NCI-H1417 (cell line): ENCODE data around the gene LRRC1.
"Not testable (repeated sequence)": the region's sequence is repeated elsewhere in the genome, so short reads cannot be mapped to it uniquely, and the experiment has no call there.

Source experiments
- DNase-seq, 3 experiments: peaks; one replicate each; lab custom pipeline; 2025; lab: John Stamatoyannopoulos, UW

Gene LRRC1

DNA sequence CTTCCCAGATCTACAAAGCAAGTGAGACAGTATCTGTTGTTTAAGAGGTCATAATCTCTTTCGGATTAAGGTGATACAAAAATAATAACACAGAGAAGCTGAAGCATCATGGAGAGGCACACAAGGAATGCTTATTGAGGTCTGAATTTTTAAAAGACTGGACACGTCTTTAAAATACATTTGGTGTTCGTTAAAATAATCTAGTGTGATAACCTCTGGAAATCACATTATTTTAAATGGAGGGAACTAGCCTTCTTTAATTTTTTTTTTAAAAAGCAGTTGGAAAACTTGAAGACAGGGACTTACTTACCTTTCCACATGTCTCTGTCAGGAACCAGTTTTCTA is 1.9 kb upstream of the LRRC1 start:
- no peak for DNase-seq

DNA sequence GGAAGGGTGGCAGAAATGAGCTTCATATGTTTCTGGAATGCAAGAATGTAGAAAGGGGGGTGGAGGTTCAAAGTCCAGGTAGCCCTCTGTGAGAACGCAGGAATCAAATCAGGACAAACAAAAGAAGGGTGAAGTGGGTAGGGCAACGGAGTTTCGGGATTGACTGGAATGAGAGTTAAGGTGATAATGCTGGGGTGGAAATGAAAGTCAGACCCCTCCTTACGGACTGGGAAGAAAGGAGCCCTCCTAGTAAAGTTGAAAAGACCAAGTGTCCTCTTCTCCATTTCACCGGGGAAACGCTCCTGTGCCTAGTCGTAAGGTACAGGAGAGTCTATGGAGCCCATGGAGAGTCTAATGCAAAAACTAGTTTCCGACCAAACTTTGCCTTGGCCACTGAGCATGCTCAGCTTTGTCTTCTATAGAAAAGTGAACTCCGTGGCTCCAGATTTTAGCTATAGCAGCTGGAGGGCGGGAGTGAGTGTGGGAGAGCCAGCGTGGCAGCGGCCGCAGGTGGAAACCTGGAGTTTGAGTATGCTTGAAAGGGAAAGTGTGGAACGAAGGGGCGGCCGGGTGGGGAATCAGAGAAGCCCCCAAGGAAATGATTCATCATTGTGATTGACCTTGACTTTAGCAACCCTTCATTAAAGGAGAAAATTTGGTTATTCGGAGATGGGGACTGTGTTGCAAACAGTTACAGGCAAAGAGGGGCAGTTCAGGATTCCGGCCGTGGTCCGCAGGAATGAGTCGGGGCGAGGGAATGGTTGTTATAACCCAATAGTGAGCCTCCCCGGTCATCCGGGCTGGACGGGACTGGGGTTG is 1.3 kb upstream of the LRRC1 start:
- DNase-seq: peak; percentile 68 to 80 (median 77)

DNA sequence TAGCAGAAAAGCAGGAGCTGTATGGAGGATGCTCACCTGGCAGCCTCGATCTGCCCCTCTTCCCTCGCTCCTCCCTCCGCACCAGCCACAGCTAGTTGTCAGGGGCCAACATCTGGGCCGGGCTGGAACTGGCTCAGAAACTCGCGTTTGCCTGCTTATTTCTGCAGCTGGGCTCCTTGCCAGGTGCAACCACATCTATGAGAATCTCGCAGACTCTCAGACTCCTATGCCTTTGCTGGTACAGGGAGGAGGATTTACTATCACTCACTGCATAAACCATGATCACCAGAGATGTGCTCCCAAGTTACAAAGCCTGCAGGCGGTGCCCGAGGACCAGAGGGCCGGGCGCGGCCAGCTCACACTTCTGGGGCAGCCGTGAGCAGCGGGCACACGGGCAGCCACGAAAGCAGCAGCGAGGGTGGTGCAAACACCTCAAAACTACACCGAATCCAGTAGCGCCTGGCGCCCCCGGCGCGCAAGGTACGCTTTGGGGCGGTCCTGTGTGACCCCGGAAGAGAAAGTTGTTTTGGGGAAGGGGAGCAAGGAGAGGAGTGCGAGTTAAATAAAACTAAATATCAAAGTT is 577 bp upstream of the LRRC1 start:
- DNase-seq: peak; percentile 81 to 90 (median 86)

DNA sequence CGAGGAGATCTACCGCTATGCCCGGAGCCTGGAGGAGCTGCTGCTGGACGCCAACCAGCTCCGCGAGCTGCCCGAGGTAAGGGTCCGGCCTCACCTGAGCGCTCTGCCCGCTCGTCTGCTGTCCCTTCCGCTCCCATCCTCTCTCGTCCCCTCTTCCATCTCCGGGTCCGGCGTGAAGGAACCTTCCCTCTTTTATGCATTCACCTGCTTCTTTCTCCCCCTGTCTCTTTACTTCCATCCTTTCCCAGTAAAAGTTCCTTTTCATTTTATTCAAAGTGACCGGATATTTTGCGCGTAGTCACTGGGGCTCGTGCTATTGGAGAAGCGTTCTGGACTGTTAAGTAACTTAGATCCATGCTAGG is 516 bp downstream of the LRRC1 start:
- DNase-seq: peak; percentile 54 to 80 (median 80)

- peak; percentile 13 to 71 (median 65) for DNase-seq
These were observed 1.1 kb downstream of the LRRC1 start for GRCh38 chr6:53795702-53796450.

GRCh38 chr6:53796451-53796780 is 1.6 kb downstream of the LRRC1 start:
- DNase-seq: peak in 1 of 3 experiments; percentile 18

- no peak for DNase-seq
These were observed 2.0 kb downstream of the LRRC1 start for GRCh38 chr6:53796791-53797190.

- DNase-seq: no peak
These were observed 2.5 kb downstream of the LRRC1 start for GRCh38 chr6:53797304-53797703.

- DNase-seq: no peak
These were observed 4.5 kb downstream of the LRRC1 start for GRCh38 chr6:53799340-53799739.

GRCh38 chr6:53801022-53801421 is 6.2 kb downstream of the LRRC1 start:
- no peak for DNase-seq

GRCh38 chr6:53802582-53802981 is 7.8 kb downstream of the LRRC1 start:
- DNase-seq: no peak

DNA sequence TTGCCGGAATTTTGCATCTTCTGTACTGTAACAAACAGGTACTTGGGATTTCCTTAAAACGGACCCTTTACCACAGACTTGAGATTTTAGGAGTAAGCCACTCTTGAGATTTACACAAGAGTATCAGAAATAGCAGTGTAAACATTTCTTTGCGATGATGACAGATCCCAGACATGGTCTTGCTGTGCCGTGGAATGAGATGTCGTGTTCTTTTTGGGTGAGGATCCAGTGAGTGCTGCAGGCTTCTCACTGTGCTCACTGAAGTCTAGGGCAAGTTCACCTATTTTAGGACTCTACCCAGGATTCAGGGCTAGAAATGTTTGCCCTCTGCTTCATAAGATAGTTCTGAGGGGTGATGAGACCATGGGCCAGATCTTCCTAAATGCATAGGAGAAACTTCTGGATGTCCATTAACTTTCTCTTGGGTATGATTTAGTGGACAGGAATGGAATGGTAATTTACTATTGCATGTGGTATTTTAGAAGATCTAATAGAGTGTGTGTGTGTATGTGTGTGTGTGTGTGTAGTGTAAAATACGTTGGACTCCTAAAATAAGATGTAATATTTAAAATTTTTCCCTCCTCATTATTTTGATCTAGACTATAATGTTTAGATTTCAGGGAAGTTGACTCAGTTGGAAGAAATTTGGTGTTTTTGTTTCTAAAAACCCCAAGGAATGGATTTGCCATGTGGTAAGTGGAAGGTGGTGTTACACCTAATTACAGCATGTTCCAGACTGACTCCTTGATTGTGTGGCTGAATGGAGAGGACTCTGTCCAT is 8.5 kb downstream of the LRRC1 start:
- no peak for DNase-seq

DNA sequence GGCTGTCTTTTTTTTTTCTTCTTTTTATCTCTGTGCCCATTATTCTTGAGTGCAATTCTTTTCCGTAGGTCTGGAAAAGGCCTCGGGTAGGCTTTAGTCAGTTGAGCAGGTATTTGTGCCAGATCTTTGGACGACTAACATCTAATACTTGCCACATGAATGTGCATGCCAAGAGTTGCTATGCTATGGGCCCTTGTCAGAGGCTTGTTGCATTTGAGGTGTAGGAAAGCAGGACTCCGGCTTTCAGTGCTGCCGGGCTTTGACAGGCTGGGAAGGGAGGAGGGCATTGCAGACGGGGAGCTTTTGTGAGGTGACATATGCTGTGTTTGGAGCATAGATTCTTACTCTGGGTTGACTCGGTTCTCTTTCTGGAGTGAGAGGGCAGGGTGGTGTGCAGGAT is 10.2 kb downstream of the LRRC1 start:
- DNase-seq: no peak

DNA sequence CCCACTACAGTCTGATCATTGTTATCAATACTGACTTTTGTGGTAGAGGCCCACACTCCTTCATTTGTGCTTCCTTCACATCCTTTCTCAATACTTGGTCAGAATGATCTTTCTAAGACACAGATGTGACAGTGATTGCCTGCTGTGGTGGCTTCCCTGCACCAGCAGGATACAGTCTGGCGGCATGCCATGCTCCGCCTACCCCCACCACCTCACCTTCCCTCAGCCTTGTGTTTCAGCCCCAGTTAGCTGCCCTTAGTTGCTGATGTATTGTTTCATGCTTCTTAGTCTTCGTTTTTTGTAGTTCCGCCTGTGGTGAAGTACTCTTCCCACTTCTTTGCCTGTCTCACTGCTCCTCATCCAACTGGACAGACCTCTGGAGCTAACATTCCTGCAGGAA is 10.9 kb downstream of the LRRC1 start:
- DNase-seq: peak; percentile 17 to 64 (median 47)

DNA sequence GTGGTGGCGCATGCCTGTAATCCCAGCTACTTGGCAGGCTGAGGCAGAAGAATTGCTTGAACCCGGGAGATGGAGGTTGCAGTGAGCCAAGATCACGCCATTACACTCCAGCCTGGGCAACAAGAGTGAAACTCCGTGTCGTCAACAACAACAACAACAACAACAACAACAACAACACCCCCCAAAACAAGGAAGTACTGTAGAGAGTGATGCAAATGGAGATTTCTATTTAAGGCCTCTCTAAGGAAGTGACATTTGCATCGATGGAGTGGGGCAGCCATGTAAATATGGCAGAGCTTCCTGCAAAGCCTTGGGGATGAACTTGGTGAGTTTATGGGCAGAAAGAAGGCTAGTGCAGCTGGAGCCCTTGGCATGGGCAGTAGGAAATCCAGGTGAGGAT is 12.8 kb downstream of the LRRC1 start:
- not testable (repeated sequence) for DNase-seq

DNA sequence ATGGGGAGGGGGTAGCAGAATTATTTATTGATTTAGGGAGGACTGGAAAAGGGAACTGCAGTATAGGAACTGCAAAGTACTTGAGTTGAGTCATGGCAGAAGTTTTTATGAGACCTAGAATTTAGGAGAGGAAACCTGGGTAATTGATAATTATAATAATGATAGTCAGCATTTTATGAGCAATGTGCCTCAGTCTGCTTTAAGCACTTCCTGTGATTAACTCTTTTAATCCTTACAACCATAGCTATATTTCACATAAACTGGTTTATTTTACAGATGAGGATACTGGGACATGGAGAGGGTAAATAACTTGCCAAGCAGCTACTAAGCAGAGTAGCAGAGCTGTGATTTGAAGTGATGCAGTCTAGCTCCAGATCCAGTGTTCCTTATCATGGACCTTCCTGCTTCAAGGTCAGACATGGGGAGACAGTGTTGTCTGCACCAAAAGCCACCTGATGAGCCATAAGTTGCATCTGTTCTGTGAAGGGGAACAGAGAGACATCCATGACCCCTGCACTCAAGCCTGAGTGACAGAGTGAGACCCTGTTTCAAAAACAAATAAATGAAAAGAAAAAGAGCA is 13.6 kb downstream of the LRRC1 start:
- no peak for DNase-seq

GRCh38 chr6:53809691-53810090 is 14.9 kb downstream of the LRRC1 start:
- no peak for DNase-seq

GRCh38 chr6:53811082-53811481 is 16.3 kb downstream of the LRRC1 start:
- peak; percentile 66 to 95 (median 82) for DNase-seq

- peak in 2 of 3 experiments; percentile 78 to 84 for DNase-seq
These were observed 16.9 kb downstream of the LRRC1 start for GRCh38 chr6:53811746-53812145.

GRCh38 chr6:53813096-53813495 is 18.3 kb downstream of the LRRC1 start:
- no peak for DNase-seq

- no peak for DNase-seq
These were observed 19.0 kb downstream of the LRRC1 start for GRCh38 chr6:53813801-53814200.

- DNase-seq: no peak
These were observed 19.5 kb downstream of the LRRC1 start for GRCh38 chr6:53814353-53814752.
